Right lobe of liver (tissue), 6 donors: Measurements from ENCODE around the gene GNAI2. TPM values are rescaled to one million over a fixed set of nuclear protein-coding genes. Genes with fewer than 3 reads are reported as not detected.

Experiments used
- ATAC-seq, 4 donors: fragments of 200-7000 bp; cut with Tn5 transposase; one replicate each; pipeline ENCODE4 v1.9.1; 2020; ENCODE audit warnings: mild to moderate bottlenecking in 4 of 4, moderate library complexity in 4 of 4
- DNase-seq, 3 donors: peaks; one replicate each; pipeline ENCODE4 v3.0.0-alpha.2; 2020
- H3K27ac ChIP-seq, 3 donors: fragments of 200-600 bp; one replicate each; pipeline ENCODE4 v1.8.0; 2022
- H3K27me3 ChIP-seq, 2 donors: fragments of 200-600 bp; one replicate each; pipeline ENCODE4 v1.8.0; 2022
- H3K36me3 ChIP-seq, 4 donors: fragments of 200-600 bp; sonication (generic) in 1 of 4; one replicate each; pipeline versions ENCODE4 v1.5.1 to v1.8.0; 2017 to 2022; ENCODE audit warnings: control low read depth in 1 of 4
- H3K4me1 ChIP-seq, 4 donors: fragments of 200-600 bp; sonication (generic) in 1 of 4; one replicate each; pipeline versions ENCODE4 v1.5.1 to v1.8.0; 2017 to 2022; ENCODE audit warnings: control low read depth in 1 of 4
- H3K4me3 ChIP-seq, 3 donors: fragments of 200-600 bp; one replicate each; pipeline ENCODE4 v1.8.0; 2022
- H3K9me3 ChIP-seq, 4 donors: fragments of 200-600 bp; sonication (generic) in 1 of 4; one replicate each; pipeline versions ENCODE4 v1.5.1 to v1.8.0; 2017 to 2022; ENCODE audit warnings: control low read depth in 1 of 4
- POLR2A ChIP-seq: fragments of 450-650 bp; IDR thresholded peaks from one replicate; pipeline ENCODE4 v1.6.1; 2017; ENCODE audit warnings: antibody characterized with exemption, mild to moderate bottlenecking
- WGBS: methylation state at CpG from one replicate; pipeline ENCODE4 v1.1.6; 2018; ENCODE audit warnings: low coverage, low lambda C conversion rate; ENCODE audit not compliant: insufficient coverage; ENCODE audit errors: missing lambda C conversion rate; 5-methylcytosine and 5-hydroxymethylcytosine counted together
- intact Hi-C, 2 donors: fragments of 100-400 bp; cut with DNase I; formaldehyde crosslinking; loops; one replicate each; pipeline versions ENCODE4 v1.11.2 to v1.14.1; 2022
- total RNA-seq, 6 experiments: library from RNA; depleted of rRNA in 2 of 6; stranded (reverse); fragments of >200 nt in 2 of 6; fragmentation: NEBNext Ultra II Directional in 3 of 6; extraction: Animal tissue kit (Norgen Biotek cat#: 25700) in 3 of 6; gene quantifications; one replicate each; pipeline versions ENCODE4 v1.1.0 to v1.2.4, GENCODE V29; 2016 to 2023
- TF ChIP-seq, protein P1 (sequence below), 4 donors: fragments of 200-600 bp in 3 of 4; fragments of 450-650 bp in 1 of 4; IDR thresholded peaks; one replicate each; pipeline versions ENCODE4 v1.5.1 to v1.8.0; 2016 to 2022; ENCODE audit warnings: antibody characterized with exemption in 4 of 4, mild to moderate bottlenecking in 2 of 4
- donor health status: DM: no; HTN: yes; CAD: no.
- donor health status: DM: no; HTN: no; CAD: no.
- donor health status: DM: no; HTN: no; CAD: no.
- donor health status: DM: no; HTN: yes; CAD: no.
- donor health status: DM: no; HTN: yes; CAD: no.

Gene GNAI2
- total RNA-seq, 6 experiments from 2014 or later = 73.3 to 125 (median 98.7) TPM

GRCh38 chr3:50203809-50204803, 31.9 kb upstream of the GNAI2 start:
- Histone ChIP-seq H3K27me3 (no peaks in the 10 kb centered on the region), H3K27ac (peak overlapping the region; percentile 76 to 99 (median 98)), H3K4me3 (peak overlapping the region in 2 of 3 donors; percentile 88 to 94), H3K9me3 (no peaks in the 10 kb centered on the region), H3K36me3 (no peaks in the 10 kb centered on the region), H3K4me1 (peaks cover 0 to 63% (median 29%) of the 10 kb centered on the region in 4 donors)
- DNase-seq (peak in 1 of 3 donors; percentile 20), ATAC-seq (no peak)
- no peak for TF ChIP-seq POLR2A
- TF ChIP-seq, protein P1, sequence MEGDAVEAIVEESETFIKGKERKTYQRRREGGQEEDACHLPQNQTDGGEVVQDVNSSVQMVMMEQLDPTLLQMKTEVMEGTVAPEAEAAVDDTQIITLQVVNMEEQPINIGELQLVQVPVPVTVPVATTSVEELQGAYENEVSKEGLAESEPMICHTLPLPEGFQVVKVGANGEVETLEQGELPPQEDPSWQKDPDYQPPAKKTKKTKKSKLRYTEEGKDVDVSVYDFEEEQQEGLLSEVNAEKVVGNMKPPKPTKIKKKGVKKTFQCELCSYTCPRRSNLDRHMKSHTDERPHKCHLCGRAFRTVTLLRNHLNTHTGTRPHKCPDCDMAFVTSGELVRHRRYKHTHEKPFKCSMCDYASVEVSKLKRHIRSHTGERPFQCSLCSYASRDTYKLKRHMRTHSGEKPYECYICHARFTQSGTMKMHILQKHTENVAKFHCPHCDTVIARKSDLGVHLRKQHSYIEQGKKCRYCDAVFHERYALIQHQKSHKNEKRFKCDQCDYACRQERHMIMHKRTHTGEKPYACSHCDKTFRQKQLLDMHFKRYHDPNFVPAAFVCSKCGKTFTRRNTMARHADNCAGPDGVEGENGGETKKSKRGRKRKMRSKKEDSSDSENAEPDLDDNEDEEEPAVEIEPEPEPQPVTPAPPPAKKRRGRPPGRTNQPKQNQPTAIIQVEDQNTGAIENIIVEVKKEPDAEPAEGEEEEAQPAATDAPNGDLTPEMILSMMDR (IDR thresholded peaks at IDR 0.05) = no peak
- 38% methylated on average over 6 of the region's 12 CpGs for WGBS
- intact Hi-C loops = no loop called here

DNA sequence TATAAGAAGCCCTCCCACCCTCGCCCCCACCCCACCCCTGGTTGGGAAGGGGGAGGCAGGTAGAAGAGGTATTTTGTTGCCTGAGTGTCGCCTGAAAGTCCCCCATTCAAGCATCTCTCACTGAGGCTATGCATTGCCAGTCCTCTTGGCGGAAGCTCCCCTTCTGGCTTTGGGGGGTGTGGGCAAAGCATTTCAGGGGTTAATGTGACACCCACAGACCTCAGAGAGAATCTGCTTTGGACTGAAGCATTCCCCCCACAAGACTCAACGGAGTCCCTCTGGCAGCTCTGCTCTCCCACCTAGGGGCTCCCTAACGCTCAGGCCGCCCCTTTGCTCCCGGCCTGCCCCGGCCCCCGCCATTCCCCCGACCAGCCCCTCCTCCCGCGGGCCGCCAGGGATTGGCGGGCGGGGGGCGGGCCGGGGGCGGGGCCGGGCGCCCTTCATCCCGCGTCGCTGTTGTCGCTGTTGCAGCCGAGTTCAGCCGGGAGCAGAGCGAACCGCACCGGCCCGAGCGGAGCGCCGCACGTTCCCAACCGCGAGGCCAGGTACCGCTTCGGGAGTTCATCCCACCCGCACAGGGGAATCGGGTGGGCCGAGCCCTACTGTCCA, 31.1 kb upstream of the GNAI2 start, which contains the start of gene SLC38A3:
TSS of gene SLC38A3 (plus strand) at position 468 of the 609 bp plus-strand sequence. CDS start 8,929 bp downstream, outside the sequence.
- Histone ChIP-seq H3K36me3 (no peaks in the 10 kb centered on the region), H3K27me3 (no peaks in the 10 kb centered on the region), H3K4me1 (peaks cover 0 to 70% (median 32%) of the 10 kb centered on the region in 4 donors), H3K27ac (peak within 1 kb of the TSS; percentile 76 to 99 (median 98)), H3K4me3 (peak within 1 kb of the TSS; percentile 77 to 94 (median 88)), H3K9me3 (no peaks in the 10 kb centered on the region)
- WGBS = 0% methylated on average over 1 of the region's 41 CpGs
- TF ChIP-seq POLR2A = peak; percentile 61
- TF ChIP-seq, protein P1 (IDR thresholded peaks at IDR 0.05) = no peak
- intact Hi-C loops = no loop called here
- DNase-seq (peak; percentile 68 to 80 (median 77)), ATAC-seq (peak; percentile 40 to 66 (median 62))

GRCh38 chr3:50205413-50206276, 30.4 kb upstream of the GNAI2 start:
- Histone ChIP-seq H3K27me3 (no peaks in the 10 kb centered on the region), H3K36me3 (no peaks in the 10 kb centered on the region), H3K9me3 (no peaks in the 10 kb centered on the region), H3K4me3 (peak overlapping the region; percentile 77 to 94 (median 88)), H3K27ac (peak overlapping the region; percentile 76 to 99 (median 98)), H3K4me1 (peaks cover 0 to 76% (median 34%) of the 10 kb centered on the region in 4 donors)
- DNase-seq = peak; percentile 92 to 97 (median 96)
- peak; percentile 50 to 71 (median 62) for ATAC-seq
- 1% methylated on average over 13 of the region's 67 CpGs for WGBS
- TF ChIP-seq POLR2A = peak; percentile 55
- TF ChIP-seq, protein P1 (IDR thresholded peaks at IDR 0.05) = no peak
- intact Hi-C loops = no loop called here
